IPS-11a (cell line): Measurements from ENCODE around the gene TMEM51.

ENCODE experiments used
- H3K4me3 ChIP-seq: one replicate; pipeline ENCODE4 v1.5.1; 2013; ENCODE audit warnings: low read depth, low read length, control low read depth

The TMEM51 gene

GRCh38 chr1:15153184-15153841, at the start of gene TMEM51:
Gene TMEM51, plus strand, starts transcription at chr1:15153747. Its CDS starts 61,341 bp downstream, at chr1:15215088.
- H3K4me3 ChIP-seq: peak within 1 kb of the TSS; percentile 65

GRCh38 chr1:15103906-15104305, 49.6 kb upstream of the TMEM51 start:
- no peak overlapping the region for H3K4me3 ChIP-seq

GRCh38 chr1:15104768-15105167, 48.8 kb upstream of the TMEM51 start:
- H3K4me3 ChIP-seq: no peak overlapping the region

- H3K4me3 ChIP-seq: no peak overlapping the region
These were observed 46.9 kb upstream of the TMEM51 start for GRCh38 chr1:15106608-15107007.

- H3K4me3 ChIP-seq: no peak overlapping the region
These were observed 46.4 kb upstream of the TMEM51 start for GRCh38 chr1:15107058-15107687.

- no peak overlapping the region for H3K4me3 ChIP-seq
These were observed 45.6 kb upstream of the TMEM51 start for GRCh38 chr1:15107911-15108310.

GRCh38 chr1:15110128-15110866, 43.2 kb upstream of the TMEM51 start:
- H3K4me3 ChIP-seq: no peak overlapping the region

GRCh38 chr1:15110867-15111230, 42.7 kb upstream of the TMEM51 start:
- no peak overlapping the region for H3K4me3 ChIP-seq

- H3K4me3 ChIP-seq: no peak overlapping the region
These were observed 40.4 kb upstream of the TMEM51 start for GRCh38 chr1:15113146-15113545.

- H3K4me3 ChIP-seq: no peak overlapping the region
These were observed 38.7 kb upstream of the TMEM51 start for GRCh38 chr1:15114884-15115283.

GRCh38 chr1:15115542-15116330, 37.8 kb upstream of the TMEM51 start:
- no peak overlapping the region for H3K4me3 ChIP-seq

- no peak overlapping the region for H3K4me3 ChIP-seq
These were observed 36.6 kb upstream of the TMEM51 start for GRCh38 chr1:15116966-15117365.

- no peak overlapping the region for H3K4me3 ChIP-seq
These were observed 35.7 kb upstream of the TMEM51 start for GRCh38 chr1:15117671-15118325.

GRCh38 chr1:15118579-15118978, 35.0 kb upstream of the TMEM51 start:
- no peak overlapping the region for H3K4me3 ChIP-seq

GRCh38 chr1:15120251-15120945, 33.1 kb upstream of the TMEM51 start:
- H3K4me3 ChIP-seq: no peak overlapping the region

GRCh38 chr1:15122331-15122730, 31.2 kb upstream of the TMEM51 start:
- no peak overlapping the region for H3K4me3 ChIP-seq

GRCh38 chr1:15123270-15123669, 30.3 kb upstream of the TMEM51 start:
- no peak overlapping the region for H3K4me3 ChIP-seq

GRCh38 chr1:15123925-15124324, 29.6 kb upstream of the TMEM51 start:
- no peak overlapping the region for H3K4me3 ChIP-seq

GRCh38 chr1:15124362-15125100, 29.0 kb upstream of the TMEM51 start:
- no peak overlapping the region for H3K4me3 ChIP-seq
